ENCODE results near the gene PSPN.

The PSPN gene

DNA sequence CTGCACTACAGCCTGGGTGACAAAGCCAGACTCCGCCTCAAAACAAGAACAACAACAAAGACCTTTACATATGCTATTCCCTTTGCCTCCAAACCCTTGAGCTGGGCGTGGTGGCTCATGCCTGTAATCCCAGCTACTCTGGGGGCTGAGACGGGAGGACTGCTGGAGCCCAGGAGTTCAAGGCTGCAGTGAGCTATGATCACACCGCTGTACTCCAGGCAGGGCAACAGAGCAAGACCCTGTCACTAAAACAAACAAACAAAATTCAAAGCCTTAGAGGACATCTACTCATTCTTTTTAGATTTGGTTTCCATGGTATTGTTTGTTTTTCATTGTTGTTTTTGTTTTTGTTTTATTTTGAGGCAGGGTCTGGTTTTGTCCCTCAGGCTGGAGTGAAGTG lies 50.1 kb downstream of the PSPN start:
- DNase-seq, result no peak

Measured in fibroblast of skin of back (primary cell).